22Rv1 (cell line): ENCODE measurements around the gene SH3RF1.

Source experiments
- ZFX ChIP-seq: fragments of 450-650 bp; IDR thresholded peaks from 2 replicates; pipeline ENCODE4 v1.6.1; 2017; ENCODE audit warnings: antibody characterized with exemption, borderline replicate concordance
- TF ChIP-seq, protein P1 (sequence below): fragments of 450-650 bp; IDR thresholded peaks from 2 replicates; pipeline ENCODE4 v1.5.1; 2017; ENCODE audit warnings: mild to moderate bottlenecking

DNA sequence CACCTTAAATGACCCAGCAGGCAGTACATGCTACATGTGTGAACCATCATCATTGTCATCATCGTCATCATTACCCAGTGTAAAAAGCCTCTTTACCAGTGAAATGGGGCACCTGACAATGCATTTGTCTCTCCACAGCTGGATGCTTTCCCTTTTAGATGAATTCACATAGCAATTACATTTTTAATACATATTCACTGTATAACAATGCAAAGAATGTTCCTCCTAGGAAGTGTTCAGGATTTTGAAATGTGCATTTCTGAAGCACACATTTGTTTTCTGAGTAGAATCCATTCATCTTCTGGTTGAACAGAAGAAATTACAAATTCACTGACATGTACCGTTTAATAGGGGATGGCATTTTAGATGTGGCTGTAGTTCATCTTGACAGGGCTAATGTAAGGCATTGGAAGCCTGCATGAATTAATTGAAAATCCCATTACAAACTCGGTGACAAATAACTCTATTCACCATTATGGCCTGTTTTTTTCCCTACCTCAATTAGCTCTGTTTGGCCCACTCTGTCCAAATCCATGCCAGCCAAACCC is 111.1 kb downstream of the SH3RF1 start:
- TF ChIP-seq, protein P1, sequence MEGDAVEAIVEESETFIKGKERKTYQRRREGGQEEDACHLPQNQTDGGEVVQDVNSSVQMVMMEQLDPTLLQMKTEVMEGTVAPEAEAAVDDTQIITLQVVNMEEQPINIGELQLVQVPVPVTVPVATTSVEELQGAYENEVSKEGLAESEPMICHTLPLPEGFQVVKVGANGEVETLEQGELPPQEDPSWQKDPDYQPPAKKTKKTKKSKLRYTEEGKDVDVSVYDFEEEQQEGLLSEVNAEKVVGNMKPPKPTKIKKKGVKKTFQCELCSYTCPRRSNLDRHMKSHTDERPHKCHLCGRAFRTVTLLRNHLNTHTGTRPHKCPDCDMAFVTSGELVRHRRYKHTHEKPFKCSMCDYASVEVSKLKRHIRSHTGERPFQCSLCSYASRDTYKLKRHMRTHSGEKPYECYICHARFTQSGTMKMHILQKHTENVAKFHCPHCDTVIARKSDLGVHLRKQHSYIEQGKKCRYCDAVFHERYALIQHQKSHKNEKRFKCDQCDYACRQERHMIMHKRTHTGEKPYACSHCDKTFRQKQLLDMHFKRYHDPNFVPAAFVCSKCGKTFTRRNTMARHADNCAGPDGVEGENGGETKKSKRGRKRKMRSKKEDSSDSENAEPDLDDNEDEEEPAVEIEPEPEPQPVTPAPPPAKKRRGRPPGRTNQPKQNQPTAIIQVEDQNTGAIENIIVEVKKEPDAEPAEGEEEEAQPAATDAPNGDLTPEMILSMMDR, result no peak
- TF ChIP-seq ZFX, result no peak
